Endodermal cell (in vitro differentiated cells): ENCODE data around the gene HACD3. TPM values are rescaled to one million over a fixed set of nuclear protein-coding genes. Genes with fewer than 3 reads are reported as not detected.

Experiments
- DNase-seq: peaks from one replicate; pipeline ENCODE4 v3.0.0-alpha.2; 2017
- H3K27ac ChIP-seq: 2 replicates; pipeline ENCODE4 v1.5.1; 2013; ENCODE audit warnings: mild to moderate bottlenecking, low read depth, low read length, moderate library complexity
- H3K27me3 ChIP-seq: 2 replicates; pipeline ENCODE4 v1.6.1; 2013; ENCODE audit warnings: mild to moderate bottlenecking, low read length, moderate library complexity; ENCODE audit not compliant: insufficient read depth, control insufficient read depth, poor library complexity, severe bottlenecking
- H3K36me3 ChIP-seq: 2 replicates; pipeline ENCODE4 v1.7.0; 2013; ENCODE audit warnings: mild to moderate bottlenecking, low read length, moderate library complexity; ENCODE audit not compliant: control insufficient read depth, insufficient read depth
- H3K4me1 ChIP-seq: one replicate; pipeline ENCODE4 v1.7.0; 2013; ENCODE audit warnings: low read length; ENCODE audit not compliant: control insufficient read depth, insufficient read depth
- H3K4me3 ChIP-seq: 2 replicates; pipeline ENCODE4 v1.5.1; 2013; ENCODE audit warnings: mild to moderate bottlenecking, low read length, moderate library complexity
- H3K9ac ChIP-seq: 2 replicates; pipeline ENCODE4 v1.6.1; 2013; ENCODE audit warnings: mild to moderate bottlenecking, low read length, moderate library complexity; ENCODE audit not compliant: poor library complexity, severe bottlenecking; ENCODE audit errors: extremely low read depth
- H3K9me3 ChIP-seq: 2 replicates; pipeline ENCODE4 v1.6.1; 2013; ENCODE audit warnings: mild to moderate bottlenecking, low read length, moderate library complexity; ENCODE audit not compliant: control insufficient read depth
- H3K27ac Mint-ChIP-seq: 2 replicates; pipeline ENCODE4 v1.8.0; 2020; ENCODE audit warnings: mixed read lengths
- H3K27me3 Mint-ChIP-seq: 2 replicates; pipeline ENCODE4 v1.8.0; 2021; ENCODE audit warnings: mild to moderate bottlenecking, mixed read lengths; ENCODE audit not compliant: insufficient read depth
- H3K36me3 Mint-ChIP-seq: 2 replicates; pipeline ENCODE4 v1.8.0; 2020; ENCODE audit warnings: low read depth, mixed read lengths
- H3K4me1 Mint-ChIP-seq: 2 replicates; pipeline ENCODE4 v1.8.0; 2020; ENCODE audit warnings: mixed read lengths
- H3K4me3 Mint-ChIP-seq: 2 replicates; pipeline ENCODE4 v1.8.0; 2020; ENCODE audit warnings: mild to moderate bottlenecking, moderate library complexity, mixed read lengths
- H3K9me3 Mint-ChIP-seq: 2 replicates; pipeline ENCODE4 v1.8.0; 2020; ENCODE audit warnings: mild to moderate bottlenecking, mixed read lengths
- WGBS, 2 experiments: methylation state at CpG; one replicate each; pipeline versions ENCODE4 v1.1.5 to v1.1.7; 2013; ENCODE audit warnings: missing lambda C conversion rate in 2 of 2, mixed read lengths in 1 of 2; ENCODE audit not compliant: insufficient coverage in 1 of 2, insufficient read length in 1 of 2; 5-methylcytosine and 5-hydroxymethylcytosine counted together
- total RNA-seq, 2 donors: library from RNA; stranded (reverse); fragmentation: NEBNext Ultra II Directional in 1 of 2; extraction: Animal tissue kit (Norgen Biotek cat#: 25700) in 1 of 2; gene quantifications; 2 replicates in 1 of 2; 3 replicates in 1 of 2; pipeline ENCODE4 v1.2.1, GENCODE V29; 2021
- TF ChIP-seq, protein P1 (sequence below): fragments of 200-600 bp; sonication (generic); conservative IDR thresholded peaks from 2 replicates; pipeline ENCODE4 v1.5.0; 2021; ENCODE audit warnings: antibody characterized with exemption, mild to moderate bottlenecking

The HACD3 gene
- total RNA-seq, 2 donors from 2014 or later: 129 to 201 TPM

DNA sequence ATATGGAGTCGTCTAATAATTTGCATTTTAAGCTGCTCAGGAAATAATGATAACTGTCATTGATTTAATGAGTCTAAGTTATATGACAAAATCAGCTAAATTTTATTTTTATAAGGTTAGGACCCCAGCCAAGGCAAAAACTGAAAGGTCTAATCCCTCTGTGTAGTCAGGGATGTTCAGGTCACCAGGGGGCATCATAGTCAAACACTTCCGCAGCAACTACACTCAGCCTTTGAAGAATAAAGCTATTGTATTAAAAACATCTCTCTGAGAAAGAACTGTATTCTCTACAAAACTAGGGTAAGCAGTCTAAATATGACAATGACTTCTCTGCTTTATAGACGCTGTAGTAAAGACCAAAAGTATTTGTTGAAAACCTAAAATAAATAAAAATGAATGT, 65.7 kb downstream of the HACD3 start:
- Mint-ChIP-seq H3K4me3 (no peak overlapping the region), H3K4me1 (no peaks in the 10 kb centered on the region), H3K27me3 (no peaks in the 10 kb centered on the region), H3K36me3 (peaks cover 72% of the 10 kb centered on the region), H3K27ac (no peak overlapping the region), H3K9me3 (no peaks in the 10 kb centered on the region)
- WGBS, 2 experiments: 71 to 90% methylated on average over 1 to 2 of the region's 3 CpGs
- DNase-seq: no peak
- Histone ChIP-seq H3K9me3 (no peaks in the 10 kb centered on the region), H3K9ac (no peak overlapping the region), H3K4me1 (no peaks in the 10 kb centered on the region), H3K27me3 (no peaks in the 10 kb centered on the region), H3K36me3 (peaks cover 87% of the 10 kb centered on the region), H3K27ac (no peak overlapping the region), H3K4me3 (no peak overlapping the region)
- TF ChIP-seq, protein P1, sequence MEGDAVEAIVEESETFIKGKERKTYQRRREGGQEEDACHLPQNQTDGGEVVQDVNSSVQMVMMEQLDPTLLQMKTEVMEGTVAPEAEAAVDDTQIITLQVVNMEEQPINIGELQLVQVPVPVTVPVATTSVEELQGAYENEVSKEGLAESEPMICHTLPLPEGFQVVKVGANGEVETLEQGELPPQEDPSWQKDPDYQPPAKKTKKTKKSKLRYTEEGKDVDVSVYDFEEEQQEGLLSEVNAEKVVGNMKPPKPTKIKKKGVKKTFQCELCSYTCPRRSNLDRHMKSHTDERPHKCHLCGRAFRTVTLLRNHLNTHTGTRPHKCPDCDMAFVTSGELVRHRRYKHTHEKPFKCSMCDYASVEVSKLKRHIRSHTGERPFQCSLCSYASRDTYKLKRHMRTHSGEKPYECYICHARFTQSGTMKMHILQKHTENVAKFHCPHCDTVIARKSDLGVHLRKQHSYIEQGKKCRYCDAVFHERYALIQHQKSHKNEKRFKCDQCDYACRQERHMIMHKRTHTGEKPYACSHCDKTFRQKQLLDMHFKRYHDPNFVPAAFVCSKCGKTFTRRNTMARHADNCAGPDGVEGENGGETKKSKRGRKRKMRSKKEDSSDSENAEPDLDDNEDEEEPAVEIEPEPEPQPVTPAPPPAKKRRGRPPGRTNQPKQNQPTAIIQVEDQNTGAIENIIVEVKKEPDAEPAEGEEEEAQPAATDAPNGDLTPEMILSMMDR: peak; percentile 81

DNA sequence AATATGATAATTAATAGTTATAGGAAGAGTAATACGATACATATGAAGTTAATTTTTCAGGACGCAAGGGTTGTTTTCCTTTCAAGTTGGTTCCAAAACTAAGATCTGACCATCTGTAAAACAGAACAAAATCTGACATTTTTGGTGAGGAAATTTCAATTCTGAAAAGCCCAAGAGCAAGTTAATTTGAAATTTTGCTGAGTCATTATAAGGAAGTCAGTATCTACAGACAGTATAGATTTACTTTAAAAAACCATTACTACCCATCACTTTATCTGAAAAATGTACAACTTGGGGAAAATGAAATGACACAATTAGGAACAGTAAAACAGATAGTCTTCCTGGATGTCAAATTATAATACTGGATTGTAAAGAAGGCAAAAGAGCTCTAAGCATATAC, 68.2 kb downstream of the HACD3 start:
- 92 to 93% methylated on average over 2 of the region's 2 CpGs for WGBS, 2 experiments
- Histone ChIP-seq H3K9ac (no peak overlapping the region), H3K9me3 (no peaks in the 10 kb centered on the region), H3K4me1 (no peaks in the 10 kb centered on the region), H3K36me3 (peaks cover 83% of the 10 kb centered on the region), H3K27ac (no peak overlapping the region), H3K4me3 (no peak overlapping the region), H3K27me3 (no peaks in the 10 kb centered on the region)
- H3K4me3 Mint-ChIP-seq: no peak overlapping the region
- H3K9me3 Mint-ChIP-seq: no peaks in the 10 kb centered on the region
- DNase-seq: no peak
- H3K27me3 Mint-ChIP-seq: no peaks in the 10 kb centered on the region
- H3K27ac Mint-ChIP-seq: peak overlapping the region; percentile 56
- no peaks in the 10 kb centered on the region for H3K4me1 Mint-ChIP-seq
- TF ChIP-seq, protein P1: no peak
- H3K36me3 Mint-ChIP-seq: peaks cover 72% of the 10 kb centered on the region

DNA sequence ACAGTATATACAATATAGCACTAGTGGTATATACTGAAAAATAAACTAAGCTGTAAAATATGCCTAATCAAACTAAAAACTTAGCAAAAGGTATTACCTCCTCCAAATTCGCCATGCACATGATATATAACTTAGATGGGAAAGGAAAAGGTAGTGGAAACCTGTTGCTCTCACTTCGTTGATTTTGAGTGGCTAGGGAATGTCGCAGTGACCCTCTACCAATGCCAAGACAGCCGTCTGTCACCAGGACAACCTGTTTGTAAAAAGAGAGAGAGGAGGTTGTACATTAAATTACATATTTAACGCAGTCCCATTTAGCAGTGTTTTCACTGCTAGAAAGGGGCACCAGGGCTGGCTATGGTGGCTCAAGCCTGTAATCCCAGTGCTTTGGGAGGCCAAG, 69.4 kb downstream of the HACD3 start:
- Mint-ChIP-seq H3K27me3 (no peaks in the 10 kb centered on the region), H3K36me3 (peaks cover 76% of the 10 kb centered on the region), H3K9me3 (no peaks in the 10 kb centered on the region), H3K4me1 (no peaks in the 10 kb centered on the region), H3K4me3 (no peak overlapping the region), H3K27ac (no peak overlapping the region)
- DNase-seq: no peak
- TF ChIP-seq, protein P1: no peak
- peaks cover 84% of the 10 kb centered on the region for H3K36me3 ChIP-seq
- H3K27me3 ChIP-seq: no peaks in the 10 kb centered on the region
- H3K27ac ChIP-seq: no peak overlapping the region
- H3K4me1 ChIP-seq: no peaks in the 10 kb centered on the region
- WGBS, 2 experiments: 87 to 100% methylated on average over 1 to 5 of the region's 5 CpGs
- H3K9me3 ChIP-seq: no peaks in the 10 kb centered on the region
- H3K9ac ChIP-seq: no peak overlapping the region
- H3K4me3 ChIP-seq: no peak overlapping the region
